Measurements from ENCODE around the gene ZNF276.

The ZNF276 gene

DNA sequence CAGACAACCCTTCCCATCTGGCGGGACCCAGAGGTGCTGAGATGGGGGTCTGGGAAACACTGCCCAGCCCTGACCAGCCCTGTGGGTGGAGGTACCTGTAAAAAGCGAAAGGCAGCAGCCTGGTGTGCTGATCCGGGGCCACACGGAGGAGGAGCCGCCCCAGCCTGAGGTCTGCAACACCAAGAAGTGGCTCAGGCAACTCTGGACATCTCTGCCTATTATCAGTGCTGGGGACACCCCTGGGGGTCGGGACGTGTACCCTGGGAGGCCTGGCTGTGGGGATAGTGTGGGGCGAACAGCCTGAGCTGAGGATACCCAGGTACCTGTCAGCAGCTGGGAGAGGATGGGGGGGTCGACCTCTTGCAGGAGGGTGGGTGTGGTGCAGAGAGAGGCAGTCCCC, 18.0 kb downstream of the ZNF276 start:
- H3K4me3 ChIP-seq (ENCODE audit: low read depth, low read length): no peak overlapping the region
- TF ChIP-seq CTCF (IDR thresholded peaks at IDR 0.05; ENCODE audit: insufficient read depth, low read depth, low read length, missing control alignments): no peak
- DNase-seq (ENCODE audit: low read depth): no peak

- TF ChIP-seq CTCF (IDR thresholded peaks at IDR 0.05; ENCODE audit: insufficient read depth, low read depth, low read length, missing control alignments): no peak
- DNase-seq (ENCODE audit: low read depth): no peak
- H3K4me3 ChIP-seq (ENCODE audit: low read depth, low read length): no peak overlapping the region
Measured at GRCh38 chr16:89741342-89742014, 20.1 kb downstream of the ZNF276 start.

GRCh38 chr16:89742948-89743347, 21.6 kb downstream of the ZNF276 start:
- no peak for TF ChIP-seq CTCF (IDR thresholded peaks at IDR 0.05; ENCODE audit: insufficient read depth, low read depth, low read length, missing control alignments)
- no peak overlapping the region for H3K4me3 ChIP-seq (ENCODE audit: low read depth, low read length)

GRCh38 chr16:89744813-89745212, 23.5 kb downstream of the ZNF276 start:
- no peak overlapping the region for H3K4me3 ChIP-seq (ENCODE audit: low read depth, low read length)
- TF ChIP-seq CTCF (IDR thresholded peaks at IDR 0.05; ENCODE audit: insufficient read depth, low read depth, low read length, missing control alignments): no peak
- no peak for DNase-seq (ENCODE audit: low read depth)

More at GRCh38 chr16:89742948-89743347, 21.6 kb downstream of the ZNF276 start:
- no peak for DNase-seq (ENCODE audit: low read depth)

DNA sequence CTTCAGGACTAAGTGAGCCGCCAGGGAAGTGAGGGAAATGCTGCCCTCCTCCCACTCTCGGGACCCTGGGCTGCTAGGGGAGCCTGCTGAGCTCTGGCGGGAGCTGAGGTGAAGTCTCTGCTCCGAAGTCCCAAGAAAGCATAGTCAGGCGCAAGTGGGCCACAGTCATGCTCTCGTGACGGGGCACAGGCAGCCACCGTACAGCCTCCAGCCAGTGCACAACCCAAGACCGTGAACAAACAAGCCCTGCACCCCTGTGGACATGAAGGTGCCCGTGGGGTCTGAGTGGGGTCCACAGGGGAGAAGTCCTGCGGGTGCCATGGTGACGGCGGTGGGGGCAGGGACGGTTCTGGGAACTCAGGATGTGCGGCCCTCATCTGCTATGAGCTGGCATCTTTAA, 24.7 kb downstream of the ZNF276 start:
- TF ChIP-seq CTCF (IDR thresholded peaks at IDR 0.05; ENCODE audit: insufficient read depth, low read depth, low read length, missing control alignments): no peak
- no peak overlapping the region for H3K4me3 ChIP-seq (ENCODE audit: low read depth, low read length)
- no peak for DNase-seq (ENCODE audit: low read depth)

DNA sequence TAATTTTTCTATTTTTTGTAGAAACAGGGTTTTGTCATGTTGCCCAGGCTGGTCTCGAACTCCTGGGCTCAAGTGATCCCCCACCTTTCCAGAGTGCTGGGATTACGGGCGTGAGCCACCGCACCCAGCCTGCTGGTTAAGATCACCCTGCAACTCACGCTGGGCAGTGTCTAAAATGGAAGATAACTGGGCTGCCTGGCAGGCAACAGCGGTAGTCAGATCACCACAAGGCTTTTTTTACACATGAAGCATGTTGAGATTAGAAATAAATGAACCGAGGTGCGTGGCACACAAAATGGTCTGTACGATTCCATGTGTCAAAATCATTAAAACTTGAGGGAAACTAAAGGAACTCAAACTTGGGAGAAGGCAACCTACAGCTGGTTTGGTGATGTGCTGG, 26.7 kb downstream of the ZNF276 start:
- TF ChIP-seq CTCF (IDR thresholded peaks at IDR 0.05; ENCODE audit: insufficient read depth, low read depth, low read length, missing control alignments): no peak
- no peak for DNase-seq (ENCODE audit: low read depth)
- no peak overlapping the region for H3K4me3 ChIP-seq (ENCODE audit: low read depth, low read length)

DNA sequence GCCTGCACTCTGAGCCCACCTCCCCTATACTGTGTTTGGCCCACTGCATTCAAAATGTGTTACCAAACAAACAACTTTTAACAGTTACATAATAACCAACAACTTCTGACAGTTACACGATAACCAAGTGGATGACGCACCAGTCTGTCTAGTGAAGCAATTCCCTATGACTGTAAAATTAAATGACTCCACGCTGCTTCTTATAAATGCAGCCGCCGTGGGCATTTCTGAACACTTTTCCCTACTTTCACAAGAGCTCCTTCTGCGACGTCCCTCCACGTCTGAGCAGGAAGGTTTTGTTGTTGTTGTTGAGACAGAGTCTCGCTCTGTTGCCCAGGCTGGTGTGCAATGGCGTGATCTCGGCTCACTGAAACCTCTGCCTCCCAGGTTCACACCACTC, 27.6 kb downstream of the ZNF276 start:
- H3K4me3 ChIP-seq (ENCODE audit: low read depth, low read length): no peak overlapping the region
- no peak for DNase-seq (ENCODE audit: low read depth)
- TF ChIP-seq CTCF (IDR thresholded peaks at IDR 0.05; ENCODE audit: insufficient read depth, low read depth, low read length, missing control alignments): no peak
